ENCODE data around the gene SLCO3A1.

DNA sequence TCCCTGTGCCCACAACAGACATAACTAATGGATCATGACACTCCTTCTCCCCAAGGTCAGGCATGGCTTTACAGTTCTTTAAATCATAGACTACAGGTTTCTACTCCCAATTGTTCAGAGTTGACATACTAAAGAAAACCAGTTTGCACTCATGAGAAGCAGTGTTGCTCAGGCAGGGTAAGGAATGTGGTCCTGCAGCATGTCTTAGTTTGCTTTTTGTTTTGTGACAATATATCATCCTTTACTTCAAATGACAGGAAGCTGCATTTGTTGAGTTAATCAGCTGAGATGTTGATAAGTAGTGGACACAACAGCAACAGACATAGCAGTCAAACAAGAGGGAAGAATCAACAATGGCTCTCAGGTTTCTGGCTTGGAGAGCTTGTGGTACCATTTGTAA lies 267.5 kb downstream of the SLCO3A1 start:
- TF ChIP-seq POLR2A (IDR thresholded peaks at IDR 0.05): no peak
- TF ChIP-seq, protein P1, sequence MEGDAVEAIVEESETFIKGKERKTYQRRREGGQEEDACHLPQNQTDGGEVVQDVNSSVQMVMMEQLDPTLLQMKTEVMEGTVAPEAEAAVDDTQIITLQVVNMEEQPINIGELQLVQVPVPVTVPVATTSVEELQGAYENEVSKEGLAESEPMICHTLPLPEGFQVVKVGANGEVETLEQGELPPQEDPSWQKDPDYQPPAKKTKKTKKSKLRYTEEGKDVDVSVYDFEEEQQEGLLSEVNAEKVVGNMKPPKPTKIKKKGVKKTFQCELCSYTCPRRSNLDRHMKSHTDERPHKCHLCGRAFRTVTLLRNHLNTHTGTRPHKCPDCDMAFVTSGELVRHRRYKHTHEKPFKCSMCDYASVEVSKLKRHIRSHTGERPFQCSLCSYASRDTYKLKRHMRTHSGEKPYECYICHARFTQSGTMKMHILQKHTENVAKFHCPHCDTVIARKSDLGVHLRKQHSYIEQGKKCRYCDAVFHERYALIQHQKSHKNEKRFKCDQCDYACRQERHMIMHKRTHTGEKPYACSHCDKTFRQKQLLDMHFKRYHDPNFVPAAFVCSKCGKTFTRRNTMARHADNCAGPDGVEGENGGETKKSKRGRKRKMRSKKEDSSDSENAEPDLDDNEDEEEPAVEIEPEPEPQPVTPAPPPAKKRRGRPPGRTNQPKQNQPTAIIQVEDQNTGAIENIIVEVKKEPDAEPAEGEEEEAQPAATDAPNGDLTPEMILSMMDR (IDR thresholded peaks at IDR 0.05): no peak

Measured in adrenal gland (tissue), 5 donors.